ENCODE data around the gene NEAT1.

NEAT1 gene

DNA sequence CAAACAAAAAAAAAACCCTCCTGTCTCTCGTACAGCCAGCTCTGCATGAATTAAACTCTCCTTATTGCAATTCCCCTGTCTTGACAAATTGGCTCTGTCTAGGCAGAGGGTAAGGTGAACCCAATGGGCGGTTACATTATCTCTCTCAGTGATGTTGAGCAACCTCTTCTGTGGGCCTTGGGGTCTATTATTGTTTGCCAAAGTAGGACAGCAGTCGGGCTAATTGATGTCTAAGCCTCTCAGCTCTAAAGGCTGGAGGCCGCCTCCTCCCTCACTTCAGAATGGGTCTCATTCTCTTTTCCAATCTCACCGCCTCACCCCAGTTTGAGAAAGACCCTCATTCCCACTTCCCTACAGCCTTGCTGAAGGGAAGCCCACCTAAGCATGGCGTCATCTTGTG is 38.8 kb upstream of the NEAT1 start:
- no peak for ATAC-seq
- peaks cover 4% of the 10 kb centered on the region for H3K36me3 Mint-ChIP-seq
- H3K27me3 Mint-ChIP-seq, result no peaks in the 10 kb centered on the region
- H3K4me1 Mint-ChIP-seq, result peaks cover 79% of the 10 kb centered on the region
- H3K27ac Mint-ChIP-seq, result peak overlapping the region; percentile 96
- H3K9me3 Mint-ChIP-seq, result no peaks in the 10 kb centered on the region
- peak overlapping the region; percentile 7 for H3K4me3 Mint-ChIP-seq

DNA sequence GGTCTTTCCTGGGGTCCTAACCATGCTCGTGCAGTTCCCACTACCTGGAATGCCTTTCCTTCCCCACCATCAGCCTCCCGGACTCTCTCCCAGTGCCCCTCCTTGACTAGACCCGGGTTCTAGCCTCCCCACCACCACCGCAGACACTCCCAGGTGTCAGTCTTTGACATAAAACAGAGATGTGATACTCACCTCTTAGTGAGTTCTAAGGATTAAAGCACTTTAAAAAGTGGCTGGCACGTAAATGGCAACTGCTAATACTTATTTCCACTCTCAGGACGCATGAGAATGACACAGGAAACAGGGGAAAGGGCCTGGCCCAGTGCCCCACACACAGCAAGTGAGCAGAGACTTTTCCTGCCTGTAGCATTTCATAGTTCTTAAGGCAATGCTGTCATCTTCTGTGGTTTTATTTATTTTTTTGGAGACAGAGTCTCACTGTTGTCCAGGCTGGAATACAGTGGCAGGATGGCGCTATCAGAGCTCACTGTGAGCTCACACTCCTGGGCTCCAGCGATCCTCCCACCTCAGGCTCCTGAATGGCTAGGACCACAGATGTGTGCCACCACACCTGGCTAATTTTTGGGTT is 38.2 kb upstream of the NEAT1 start:
- no peaks in the 10 kb centered on the region for H3K9me3 Mint-ChIP-seq
- H3K4me1 Mint-ChIP-seq, result peaks cover 84% of the 10 kb centered on the region
- H3K36me3 Mint-ChIP-seq, result peaks cover 9% of the 10 kb centered on the region
- peak overlapping the region; percentile 30 for H3K4me3 Mint-ChIP-seq
- H3K27ac Mint-ChIP-seq, result peak overlapping the region; percentile 96
- no peaks in the 10 kb centered on the region for H3K27me3 Mint-ChIP-seq
- no peak for ATAC-seq

DNA sequence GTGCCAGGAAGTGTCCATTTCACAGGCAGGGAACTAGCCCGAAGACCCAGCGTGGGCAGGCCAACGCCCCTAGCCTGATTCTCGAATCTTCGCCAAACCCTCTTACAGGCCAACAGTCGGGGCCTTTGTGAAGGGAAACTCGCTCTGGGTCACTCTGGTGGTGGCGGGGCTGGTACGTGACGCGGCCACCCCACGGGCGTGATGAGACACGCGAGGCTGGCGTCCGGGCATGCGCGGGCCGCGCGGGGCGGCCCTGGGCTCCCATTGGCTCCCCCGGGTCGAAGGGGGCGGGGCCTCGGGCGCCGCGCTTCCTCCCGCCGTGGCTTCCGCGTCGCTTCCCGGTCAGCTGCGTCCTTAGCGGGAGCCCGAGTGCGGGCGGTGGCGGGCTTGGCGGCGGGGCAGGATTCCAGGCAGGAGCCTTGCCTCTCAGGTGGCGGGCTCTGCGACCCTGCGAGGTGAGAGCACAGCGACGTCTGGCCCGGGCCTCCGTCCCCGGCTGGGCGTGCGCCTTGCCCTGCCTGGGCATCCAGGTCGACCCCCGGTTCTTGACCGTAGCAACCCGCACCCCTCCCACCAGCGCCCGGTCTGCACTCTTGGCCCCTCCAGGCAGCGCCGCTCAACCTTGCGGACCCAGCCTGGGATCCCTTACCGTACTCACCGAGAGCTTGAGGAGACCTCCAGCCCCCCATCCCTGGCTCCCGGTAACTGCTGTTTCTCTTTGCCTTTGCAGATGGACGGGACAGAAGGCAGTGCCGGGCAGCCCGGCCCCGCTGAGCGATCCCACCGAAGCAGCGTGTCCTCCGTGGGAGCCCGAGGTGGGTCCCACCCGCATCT is 36.1 kb upstream of the NEAT1 start, which contains the start of gene FRMD8:
FRMD8 (plus strand) TSS at position 331 of the 834 bp plus-strand sequence; CDS start at position 731, 400 bp downstream.
- Mint-ChIP-seq H3K36me3 (peaks cover 18% of the 10 kb centered on the region), H3K4me3 (peak within 1 kb of the TSS; percentile 98), H3K4me1 (peaks cover 87% of the 10 kb centered on the region), H3K27me3 (no peaks in the 10 kb centered on the region), H3K9me3 (no peaks in the 10 kb centered on the region), H3K27ac (peak within 1 kb of the TSS; percentile 96)
- peak; percentile 72 for ATAC-seq

DNA sequence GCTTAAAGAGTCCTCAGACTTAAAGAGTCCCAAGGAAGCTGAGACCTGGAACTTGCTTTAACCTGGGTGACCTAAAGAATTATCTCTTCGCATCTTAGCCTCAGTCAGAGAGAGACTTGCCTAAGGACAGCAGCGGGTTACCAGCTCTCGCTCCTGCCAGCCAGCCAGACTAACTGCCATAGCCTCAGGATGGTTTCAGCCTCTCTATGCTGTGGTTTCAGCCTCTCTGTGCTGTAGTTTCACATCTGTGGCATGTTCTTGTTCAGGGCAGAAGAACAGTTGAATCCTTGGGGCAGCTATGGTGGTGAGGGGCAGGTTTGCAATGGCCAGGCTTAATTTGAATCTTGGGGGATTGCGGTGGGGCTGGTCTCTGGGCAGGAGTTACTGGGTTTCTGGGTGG is 33.9 kb upstream of the NEAT1 start:
- H3K27me3 Mint-ChIP-seq, result no peaks in the 10 kb centered on the region
- no peaks in the 10 kb centered on the region for H3K9me3 Mint-ChIP-seq
- H3K36me3 Mint-ChIP-seq, result peaks cover 25% of the 10 kb centered on the region
- peak overlapping the region; percentile 77 for H3K27ac Mint-ChIP-seq
- H3K4me3 Mint-ChIP-seq, result peak overlapping the region; percentile 56
- ATAC-seq, result no peak
- peaks cover 88% of the 10 kb centered on the region for H3K4me1 Mint-ChIP-seq

DNA sequence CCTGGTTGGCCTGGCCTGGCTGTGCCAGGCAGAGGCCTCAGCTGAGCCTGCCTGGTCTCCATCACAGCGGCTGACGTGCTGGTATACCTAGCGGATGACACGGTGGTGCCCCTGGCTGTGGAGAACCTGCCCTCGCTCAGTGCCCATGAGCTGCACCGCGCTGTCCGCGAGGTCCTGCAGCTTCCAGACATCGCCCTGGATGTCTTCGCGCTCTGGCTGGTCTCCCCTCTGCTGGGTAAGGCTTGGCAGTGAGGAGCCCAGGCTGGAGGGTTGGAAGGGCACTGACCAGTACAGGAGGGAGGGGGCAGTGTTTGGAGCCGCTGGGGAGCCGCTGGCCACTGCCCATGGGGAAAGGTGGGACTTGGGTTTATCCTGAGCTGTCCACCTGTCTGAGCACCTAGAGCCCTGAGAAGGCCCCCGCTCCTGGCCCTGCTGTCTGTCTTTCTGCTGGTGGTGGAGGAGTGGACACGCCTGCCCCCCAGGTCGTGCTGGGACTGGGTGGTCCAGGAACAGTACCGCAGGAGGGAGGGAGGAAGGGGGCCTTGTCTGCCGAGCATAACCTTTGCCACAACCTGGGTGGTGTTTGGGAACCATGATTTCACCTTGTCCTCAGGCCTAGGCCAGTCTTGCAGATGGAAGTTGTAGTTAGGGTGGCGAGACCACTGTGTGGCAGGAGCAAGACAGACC is 33.2 kb upstream of the NEAT1 start:
- Mint-ChIP-seq H3K27me3 (no peaks in the 10 kb centered on the region), H3K9me3 (no peaks in the 10 kb centered on the region), H3K27ac (peak overlapping the region; percentile 77), H3K36me3 (peaks cover 25% of the 10 kb centered on the region), H3K4me3 (no peak overlapping the region), H3K4me1 (peaks cover 80% of the 10 kb centered on the region)
- ATAC-seq, result no peak

DNA sequence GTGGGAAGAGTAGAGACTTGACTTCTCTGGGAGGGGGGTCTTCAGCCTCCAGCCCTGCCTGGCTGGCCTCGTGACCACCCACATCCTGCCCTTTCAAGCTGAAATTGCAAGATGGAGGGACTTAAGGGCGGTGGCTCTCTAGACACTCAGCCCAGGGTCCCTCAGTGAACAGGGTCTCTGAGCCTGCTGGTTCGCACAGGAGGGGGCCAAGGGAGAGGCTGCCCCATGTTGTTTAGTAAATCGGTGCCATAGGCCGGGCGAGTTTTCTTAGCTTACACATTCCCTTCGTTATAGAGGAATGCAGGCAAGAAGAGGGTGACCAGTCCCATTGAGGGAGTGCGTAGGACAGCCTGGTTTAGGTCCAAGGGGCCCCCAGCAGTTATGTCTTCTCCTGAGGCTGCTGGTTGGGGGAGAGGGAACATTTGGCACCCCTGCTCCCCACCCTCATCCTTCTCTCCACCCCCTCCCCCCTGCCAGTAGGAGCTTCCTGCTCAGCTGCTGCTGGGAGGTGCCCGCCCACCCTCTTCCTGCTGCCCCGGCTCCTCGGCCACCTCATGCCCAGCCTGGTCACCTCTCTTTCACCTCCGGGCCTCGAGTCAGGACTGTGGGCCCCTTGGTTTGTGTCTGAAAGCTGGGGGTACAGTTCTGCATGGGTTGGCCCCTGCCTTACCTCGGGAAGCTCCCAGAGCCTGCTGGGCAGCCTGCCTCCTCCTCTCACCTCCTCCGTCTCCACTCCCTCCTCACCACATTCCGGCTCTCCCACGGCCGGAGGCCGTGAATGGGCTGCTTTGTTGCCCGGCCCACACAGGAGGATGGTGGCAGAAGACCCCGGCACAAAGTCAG is 32.3 kb upstream of the NEAT1 start:
- Mint-ChIP-seq H3K27me3 (no peaks in the 10 kb centered on the region), H3K4me1 (peaks cover 72% of the 10 kb centered on the region), H3K27ac (peak overlapping the region; percentile 77), H3K9me3 (no peaks in the 10 kb centered on the region), H3K4me3 (peak overlapping the region; percentile 43), H3K36me3 (peaks cover 25% of the 10 kb centered on the region)
- ATAC-seq, result no peak

DNA sequence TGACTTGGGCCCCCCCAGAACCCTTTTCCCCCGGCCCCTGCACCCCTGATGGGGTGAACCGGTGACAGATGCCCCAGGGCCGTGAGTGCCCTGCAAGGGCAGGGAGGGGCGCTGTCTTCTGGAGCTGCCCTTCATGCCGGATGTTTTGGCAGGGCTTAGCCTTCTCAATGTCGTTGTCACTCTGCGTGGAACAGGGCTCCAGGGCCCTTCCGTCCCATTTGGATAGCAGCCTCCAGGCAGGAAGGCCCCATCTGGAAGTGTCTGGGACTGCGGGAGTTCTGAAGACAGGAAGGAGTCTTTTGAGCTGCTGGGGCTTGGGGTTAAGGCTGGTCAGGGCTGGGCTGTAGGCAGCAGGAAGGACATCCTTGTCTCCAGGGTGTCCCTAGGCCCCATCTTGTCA is 31.6 kb upstream of the NEAT1 start:
- Mint-ChIP-seq H3K36me3 (peaks cover 25% of the 10 kb centered on the region), H3K27me3 (no peaks in the 10 kb centered on the region), H3K4me1 (peaks cover 67% of the 10 kb centered on the region), H3K27ac (peak overlapping the region; percentile 42), H3K4me3 (peak overlapping the region; percentile 43), H3K9me3 (no peaks in the 10 kb centered on the region)
- no peak for ATAC-seq

DNA sequence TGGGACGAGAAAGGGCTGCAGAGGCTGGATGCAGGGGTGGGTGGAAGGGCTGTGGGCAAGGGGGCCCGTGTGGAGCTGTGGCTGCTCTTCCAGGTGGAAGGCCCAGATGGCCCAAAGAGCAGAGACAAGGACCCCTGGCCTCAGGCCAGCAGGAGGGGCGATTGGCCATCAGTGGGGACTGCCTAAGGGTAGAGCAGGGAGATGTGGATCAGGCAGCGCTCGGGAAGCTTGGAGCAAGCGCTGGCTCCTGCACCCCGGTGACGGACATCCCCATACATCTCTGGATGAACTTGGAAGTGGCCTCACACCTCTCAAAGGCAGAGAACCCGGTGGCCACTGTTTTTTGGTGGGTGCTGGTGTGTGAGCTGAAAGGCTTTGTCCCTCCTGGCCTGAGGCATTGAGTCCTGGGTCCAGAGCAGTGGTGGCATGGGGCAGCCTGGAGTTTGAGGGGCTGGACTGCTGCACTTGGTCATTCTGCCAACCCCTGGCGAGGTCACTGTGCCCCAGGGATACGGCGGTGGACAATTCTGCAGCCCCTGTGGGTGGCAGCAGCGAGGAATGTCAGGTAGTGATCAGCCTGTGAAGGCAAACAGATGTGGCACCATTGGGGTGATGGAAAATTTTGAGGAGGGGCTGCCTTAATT is 30.3 kb upstream of the NEAT1 start:
- no peak for ATAC-seq
- peaks cover 30% of the 10 kb centered on the region for H3K36me3 Mint-ChIP-seq
- H3K4me1 Mint-ChIP-seq, result peaks cover 58% of the 10 kb centered on the region
- no peaks in the 10 kb centered on the region for H3K9me3 Mint-ChIP-seq
- H3K27me3 Mint-ChIP-seq, result no peaks in the 10 kb centered on the region
- H3K27ac Mint-ChIP-seq, result peak overlapping the region; percentile 42
- no peak overlapping the region for H3K4me3 Mint-ChIP-seq

DNA sequence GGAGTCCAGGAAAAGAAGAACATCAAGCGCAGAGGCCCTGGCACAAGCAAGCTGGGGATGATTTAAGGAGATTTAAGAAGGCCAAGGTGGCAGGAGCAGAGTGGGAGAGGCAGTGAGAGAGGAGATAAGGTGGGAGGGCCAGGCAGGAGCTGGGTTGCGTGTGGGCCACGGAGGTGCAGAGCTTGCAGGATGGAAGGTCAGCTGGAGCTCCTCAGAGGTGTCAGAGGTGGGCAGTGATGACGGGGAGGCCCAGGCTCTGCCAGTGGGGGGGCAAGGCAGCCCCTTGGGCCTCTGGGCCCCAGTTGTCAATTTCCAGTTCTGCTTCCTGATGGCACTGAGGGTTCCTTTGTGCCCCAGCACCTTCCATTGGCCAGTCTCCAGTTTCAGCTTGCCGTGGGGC is 29.7 kb upstream of the NEAT1 start:
- no peak for ATAC-seq
- Mint-ChIP-seq H3K27ac (peak overlapping the region; percentile 42), H3K9me3 (no peaks in the 10 kb centered on the region), H3K36me3 (peaks cover 34% of the 10 kb centered on the region), H3K4me3 (no peak overlapping the region), H3K4me1 (peaks cover 52% of the 10 kb centered on the region), H3K27me3 (no peaks in the 10 kb centered on the region)

DNA sequence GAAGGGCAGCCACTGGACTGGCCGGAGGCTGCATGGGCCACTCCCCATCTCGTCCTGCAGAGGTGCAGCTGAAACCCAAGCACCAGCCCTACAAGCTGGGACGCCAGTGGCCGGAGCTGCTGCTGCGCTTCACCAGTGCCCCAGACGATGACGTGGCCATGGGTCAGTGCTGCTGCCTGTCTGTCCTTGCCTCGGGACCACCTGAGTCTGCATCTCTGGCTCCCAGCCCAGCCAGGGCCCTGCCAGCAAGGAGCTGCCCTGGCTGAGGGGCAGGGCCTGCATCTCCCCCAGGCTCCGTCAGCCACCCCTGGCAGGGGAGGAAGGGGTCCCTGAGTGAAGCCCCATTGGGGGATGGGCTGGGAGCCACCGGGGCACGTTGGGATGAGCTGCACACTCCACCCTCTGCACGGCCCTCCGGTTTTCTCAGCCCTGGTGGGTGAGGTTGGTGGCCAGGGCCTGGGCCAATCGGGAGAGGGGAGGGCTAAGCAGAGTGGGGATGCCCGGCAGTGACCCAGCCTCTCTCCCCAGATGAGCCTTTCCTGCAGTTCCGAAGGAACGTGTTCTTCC is 29.0 kb upstream of the NEAT1 start:
- Mint-ChIP-seq H3K4me3 (no peak overlapping the region), H3K36me3 (peaks cover 37% of the 10 kb centered on the region), H3K27me3 (no peaks in the 10 kb centered on the region), H3K4me1 (peaks cover 50% of the 10 kb centered on the region), H3K9me3 (no peaks in the 10 kb centered on the region), H3K27ac (no peak overlapping the region)
- ATAC-seq, result no peak

DNA sequence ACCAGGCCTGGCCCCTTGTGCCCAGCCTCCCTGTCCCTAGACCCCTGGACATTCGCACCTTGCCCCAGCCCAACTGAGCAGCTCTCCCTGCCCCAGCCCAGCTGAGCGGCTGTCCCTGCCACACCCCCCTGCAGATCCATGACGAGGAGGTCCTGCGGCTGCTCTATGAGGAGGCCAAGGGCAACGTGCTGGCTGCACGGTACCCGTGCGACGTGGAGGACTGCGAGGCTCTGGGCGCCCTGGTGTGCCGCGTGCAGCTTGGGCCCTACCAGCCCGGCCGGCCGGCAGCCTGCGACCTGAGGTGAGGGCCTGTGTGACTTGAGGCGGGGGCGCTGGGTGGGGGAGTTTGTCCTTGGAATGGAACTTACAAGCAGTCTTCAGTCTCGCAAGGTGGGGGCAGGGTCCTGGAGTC is 28.5 kb upstream of the NEAT1 start:
- Mint-ChIP-seq H3K4me1 (peaks cover 44% of the 10 kb centered on the region), H3K27me3 (no peaks in the 10 kb centered on the region), H3K4me3 (no peak overlapping the region), H3K9me3 (no peaks in the 10 kb centered on the region), H3K27ac (no peak overlapping the region), H3K36me3 (peaks cover 35% of the 10 kb centered on the region)
- no peak for ATAC-seq

DNA sequence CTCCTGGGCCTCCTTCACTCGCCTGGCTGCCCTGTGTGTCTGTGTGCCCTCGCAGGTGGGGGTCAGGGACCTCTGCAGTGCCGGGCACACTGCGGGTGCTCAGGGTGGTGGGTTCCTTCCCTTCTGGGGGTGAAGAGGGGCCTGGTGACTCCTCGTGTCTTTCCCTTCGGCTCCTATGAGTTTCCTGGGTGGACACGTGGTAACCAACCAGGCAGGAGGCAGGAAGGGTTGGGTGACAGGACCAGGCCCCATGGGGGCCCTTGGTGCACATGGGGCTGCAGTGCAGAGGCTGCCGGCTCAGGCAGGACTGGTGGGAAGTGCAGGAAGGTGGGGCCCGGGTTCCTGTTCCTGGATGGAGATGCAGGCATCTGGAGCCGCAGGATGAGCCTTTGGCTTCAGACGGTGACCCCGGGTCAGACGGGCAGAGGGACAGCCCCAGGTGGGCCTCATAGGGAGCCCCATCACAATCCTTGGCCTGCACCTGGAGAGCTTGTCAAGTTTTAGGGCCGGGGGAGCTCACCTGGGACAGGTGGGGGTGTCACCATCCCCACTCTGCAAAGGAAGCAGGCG is 26.6 kb upstream of the NEAT1 start:
- no peak for ATAC-seq
- peaks cover 25% of the 10 kb centered on the region for H3K4me1 Mint-ChIP-seq

DNA sequence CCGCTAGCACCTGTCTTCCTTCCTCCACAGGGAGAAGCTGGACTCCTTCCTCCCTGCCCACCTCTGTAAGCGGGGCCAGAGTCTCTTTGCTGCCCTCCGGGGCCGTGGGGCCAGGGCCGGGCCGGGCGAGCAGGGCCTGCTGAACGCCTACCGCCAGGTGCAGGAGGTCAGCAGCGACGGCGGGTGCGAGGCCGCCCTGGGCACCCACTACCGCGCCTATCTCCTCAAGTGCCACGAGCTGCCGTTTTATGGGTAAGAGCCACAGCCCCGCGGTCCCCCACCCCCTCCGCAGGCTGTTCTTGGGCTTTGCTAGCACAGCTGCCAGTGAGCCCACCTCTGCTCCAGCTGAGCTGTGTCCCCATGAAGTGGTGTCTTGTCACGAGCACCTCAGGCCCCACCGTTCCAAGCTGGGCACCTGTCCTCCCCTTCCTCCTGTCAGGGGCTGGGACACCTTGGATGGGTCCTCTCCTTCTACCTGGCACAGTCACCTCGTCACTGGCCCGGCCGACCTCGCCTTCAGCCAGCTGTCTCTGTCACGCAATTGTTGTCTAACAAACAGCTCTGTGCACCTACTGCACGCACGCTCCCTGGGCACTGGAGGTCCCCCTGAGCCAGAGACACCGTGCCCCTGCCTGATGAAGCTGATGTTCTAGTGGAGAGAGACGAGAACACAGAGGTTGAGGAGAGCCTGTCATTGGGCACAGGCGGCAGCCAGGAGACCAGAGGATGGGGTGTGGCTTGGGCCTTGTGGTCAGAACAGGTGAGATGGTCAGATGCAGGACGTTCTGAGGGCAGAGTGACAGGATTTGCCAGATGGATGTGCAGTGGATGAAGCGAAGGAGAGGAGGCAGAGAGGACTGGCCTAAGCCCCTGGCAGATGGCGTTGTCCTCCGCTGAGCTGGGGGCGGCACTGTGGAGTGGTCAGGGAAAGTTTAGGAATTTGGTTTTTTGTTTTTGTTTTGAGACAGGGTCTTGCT is 25.5 kb upstream of the NEAT1 start:
- no peaks in the 10 kb centered on the region for H3K27me3 Mint-ChIP-seq
- peaks cover 54% of the 10 kb centered on the region for H3K36me3 Mint-ChIP-seq
- no peak for ATAC-seq
- H3K4me3 Mint-ChIP-seq, result no peak overlapping the region
- H3K9me3 Mint-ChIP-seq, result no peaks in the 10 kb centered on the region
- H3K27ac Mint-ChIP-seq, result no peak overlapping the region
- peaks cover 15% of the 10 kb centered on the region for H3K4me1 Mint-ChIP-seq

More for the DNA sequence above, 26.6 kb upstream of the NEAT1 start:
- no peaks in the 10 kb centered on the region for H3K27me3 Mint-ChIP-seq
- no peak overlapping the region for H3K4me3 Mint-ChIP-seq
- H3K36me3 Mint-ChIP-seq, result peaks cover 46% of the 10 kb centered on the region
- no peaks in the 10 kb centered on the region for H3K9me3 Mint-ChIP-seq
- peak overlapping the region; percentile 62 for H3K27ac Mint-ChIP-seq
